Muscle of leg (tissue), 11 donors: ENCODE measurements around the gene GASK1A. TPM values are rescaled to one million over a fixed set of nuclear protein-coding genes. Genes with fewer than 3 reads are reported as not detected.

ENCODE experiments used
- DNase-seq: peaks from one replicate; pipeline ENCODE4 v3.0.0; 2013
- H3K27ac ChIP-seq: one replicate; pipeline ENCODE4 v1.5.1; 2013; ENCODE audit warnings: mild to moderate bottlenecking, low read length, control low read depth
- H3K27me3 ChIP-seq: one replicate; pipeline ENCODE4 v1.6.1; 2013; ENCODE audit warnings: low read length; ENCODE audit not compliant: control insufficient read depth, insufficient read depth
- H3K36me3 ChIP-seq: one replicate; pipeline ENCODE4 v1.6.1; 2013; ENCODE audit warnings: low read length; ENCODE audit not compliant: control insufficient read depth, insufficient read depth
- H3K4me1 ChIP-seq: one replicate; pipeline ENCODE4 v1.6.1; 2013; ENCODE audit warnings: low read length; ENCODE audit not compliant: control insufficient read depth, insufficient read depth
- H3K4me3 ChIP-seq: one replicate; pipeline ENCODE4 v1.5.1; 2013; ENCODE audit warnings: low read length, control low read depth
- H3K9me3 ChIP-seq: replicated peaks from 2 replicates; pipeline ENCODE4 v1.6.1; 2013; ENCODE audit warnings: low read depth, low read length; ENCODE audit not compliant: control insufficient read depth
- WGBS: methylation state at CpG from one replicate; pipeline ENCODE4 v1.1.5; 2013; ENCODE audit warnings: missing lambda C conversion rate; ENCODE audit not compliant: insufficient coverage; 5-methylcytosine and 5-hydroxymethylcytosine counted together
- polyA plus RNA-seq, 8 donors: library from polyadenylated mRNA; unstranded; fragments of 120-200 nt; gene quantifications; one replicate each; pipeline versions ENCODE4 v1.2.1 to v1.2.3, GENCODE V29; 2013; ENCODE audit warnings: inconsistent platforms in 1 of 8, low replicate concordance in 1 of 8; ENCODE audit not compliant: insufficient read length in 8 of 8, insufficient read depth in 1 of 8
- total RNA-seq: library from RNA; stranded (reverse); fragments of 120-200 nt; gene quantifications from one replicate; pipeline ENCODE4 v1.2.4, GENCODE V29; 2013

GASK1A gene
- total and polyA plus RNA-seq, 9 donors, result 4.1 to 14.6 (median 6.8) TPM

GRCh38 chr3:43105596-43106292 is 126.6 kb downstream of the GASK1A start, which contains the start of gene POMGNT2:
TSS of gene POMGNT2 (minus strand) at chr3:43106079. CDS start at chr3:43081431, 24,648 bp downstream.
- H3K27ac ChIP-seq, result no peak within 1 kb of the TSS
- WGBS, result under 1% methylated on average over 63 of the region's 71 CpGs

DNA sequence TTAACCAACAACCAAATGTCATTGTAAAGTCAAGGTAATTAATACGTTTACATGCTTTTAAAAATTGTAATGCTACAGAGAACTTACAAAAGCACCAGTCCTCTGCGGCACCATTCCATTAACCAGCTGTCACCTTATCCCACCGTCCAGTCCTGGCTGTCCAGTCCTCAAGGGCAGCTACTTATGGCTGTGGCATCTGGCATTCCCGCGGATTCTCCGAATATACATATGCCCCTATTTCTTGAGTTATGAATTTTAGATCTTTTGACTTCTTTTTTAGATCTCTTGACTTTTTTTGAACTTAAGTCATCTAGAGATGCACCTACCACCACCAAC is 127.2 kb downstream of the GASK1A start:
- peaks cover 31% of the 10 kb centered on the region for H3K4me1 ChIP-seq
- WGBS, result no CpG with 5 or more reads among the region's 6 CpGs
- H3K27ac ChIP-seq, result no peak overlapping the region
- no peaks in the 10 kb centered on the region for H3K27me3 ChIP-seq
- H3K36me3 ChIP-seq, result no peaks in the 10 kb centered on the region
- DNase-seq, result no peak
- H3K4me3 ChIP-seq, result peak overlapping the region; percentile 29
- no peaks in the 10 kb centered on the region for H3K9me3 ChIP-seq

More at GRCh38 chr3:43105596-43106292, 126.6 kb downstream of the GASK1A start, which contains the start of gene POMGNT2:
- Histone ChIP-seq H3K4me1 (peaks cover 31% of the 10 kb centered on the region), H3K36me3 (peaks cover 3% of the 10 kb centered on the region), H3K9me3 (no peaks in the 10 kb centered on the region), H3K4me3 (peak within 1 kb of the TSS; percentile 88), H3K27me3 (no peaks in the 10 kb centered on the region)
- DNase-seq, result peak; percentile 94

Other genes with a start within 250 kb of the GASK1A start
- 0.35 TPM for gene CCDC13, start 206.1 kb upstream of the GASK1A start, total RNA-seq
- gene CCDC13, start 206.1 kb upstream of the GASK1A start, polyA plus RNA-seq, result under 1 TPM in 7 of 8 donors, not detected in 1; 0.16 to 0.55 (median 0.37) TPM
- 71.8 TPM for gene HIGD1A, start 174.8 kb upstream of the GASK1A start, total RNA-seq
- gene HIGD1A, start 174.8 kb upstream of the GASK1A start, polyA plus RNA-seq, result 10 to 100 TPM; 68.3 to 93.3 (median 84.7) TPM
- gene ACKR2, start 169.9 kb upstream of the GASK1A start, total RNA-seq, result 0.53 TPM
- gene ACKR2, start 169.9 kb upstream of the GASK1A start, polyA plus RNA-seq, result under 1 TPM; 0.26 to 0.69 (median 0.58) TPM
- gene CYP8B1, start 103.4 kb upstream of the GASK1A start, total RNA-seq, result not detected
- gene CYP8B1, start 103.4 kb upstream of the GASK1A start, polyA plus RNA-seq, result under 1 TPM in 6 of 8 donors, not detected in 2; 0.02 to 0.14 (median 0.07) TPM
- 13.0 TPM for gene ZNF662, start 73.2 kb upstream of the GASK1A start, total RNA-seq
- gene ZNF662, start 73.2 kb upstream of the GASK1A start, polyA plus RNA-seq, result 10 to 100 TPM; 10.5 to 19.8 (median 14.9) TPM
- 16.6 TPM for gene POMGNT2, start 126.8 kb downstream of the GASK1A start, total RNA-seq
- 10 to 100 TPM; 17.6 to 27.7 (median 24.3) TPM for gene POMGNT2, start 126.8 kb downstream of the GASK1A start, polyA plus RNA-seq